Measurements from ENCODE around the gene BMPER. TPM values are rescaled to one million over a fixed set of nuclear protein-coding genes. Genes with fewer than 3 reads are reported as not detected.
"Not testable (repeated sequence)": the region's sequence is repeated elsewhere in the genome, so short reads cannot be mapped to it uniquely, and the experiment has no call there.

The BMPER gene
- total RNA-seq, 1 donor from 2014 or later = 2.9 TPM

GRCh38 chr7:34160261-34160752, 255.0 kb downstream of the BMPER start:
- FAIRE-seq (no peak), DNase-seq (ENCODE audit: low spot score in 2 of 2) (no peak)

- FAIRE-seq (no peak), DNase-seq (ENCODE audit: low spot score in 2 of 2) (no peak)
Measured at GRCh38 chr7:34162027-34162565, 256.8 kb downstream of the BMPER start.

GRCh38 chr7:34162677-34163076, 257.3 kb downstream of the BMPER start:
- FAIRE-seq (no peak), DNase-seq (ENCODE audit: low spot score in 2 of 2) (no peak)

GRCh38 chr7:34163956-34164355, 258.6 kb downstream of the BMPER start:
- DNase-seq (ENCODE audit: low spot score in 2 of 2) (no peak), FAIRE-seq (no peak)

GRCh38 chr7:34165466-34165865, 260.1 kb downstream of the BMPER start:
- no peak for DNase-seq (ENCODE audit: low spot score in 2 of 2)
- no peak for FAIRE-seq

GRCh38 chr7:34165927-34166550, 260.7 kb downstream of the BMPER start:
- DNase-seq (ENCODE audit: low spot score in 2 of 2) (no peak), FAIRE-seq (no peak)

- no peak for FAIRE-seq
- DNase-seq (ENCODE audit: low spot score in 2 of 2) = no peak
Measured at GRCh38 chr7:34168013-34168412, 262.7 kb downstream of the BMPER start.

- not testable (repeated sequence) for DNase-seq (ENCODE audit: low spot score in 2 of 2); FAIRE-seq
Measured at GRCh38 chr7:34174688-34175616, 269.6 kb downstream of the BMPER start.

GRCh38 chr7:34175837-34176236, 270.5 kb downstream of the BMPER start:
- no peak for DNase-seq (ENCODE audit: low spot score in 2 of 2)
- no peak for FAIRE-seq

GRCh38 chr7:34177476-34177875, 272.1 kb downstream of the BMPER start:
- FAIRE-seq = no peak
- DNase-seq (ENCODE audit: low spot score in 2 of 2) = no peak

- DNase-seq (ENCODE audit: low spot score in 2 of 2) (no peak), FAIRE-seq (no peak)
Measured at GRCh38 chr7:34181271-34181958, 276.1 kb downstream of the BMPER start.

- no peak for FAIRE-seq
Measured at GRCh38 chr7:34184466-34184865, 279.1 kb downstream of the BMPER start.

GRCh38 chr7:34187798-34188307, 282.5 kb downstream of the BMPER start:
- FAIRE-seq (peak; percentile 50), DNase-seq (ENCODE audit: low spot score in 2 of 2) (no peak)

More at GRCh38 chr7:34184466-34184865, 279.1 kb downstream of the BMPER start:
- DNase-seq (ENCODE audit: low spot score in 2 of 2) = no peak

- FAIRE-seq = no peak
- DNase-seq (ENCODE audit: low spot score in 2 of 2) = no peak
Measured at GRCh38 chr7:34189031-34189430, 283.7 kb downstream of the BMPER start.

GRCh38 chr7:34190299-34190698, 285.0 kb downstream of the BMPER start:
- FAIRE-seq = no peak
- DNase-seq (ENCODE audit: low spot score in 2 of 2) = no peak

GRCh38 chr7:34191162-34191561, 285.8 kb downstream of the BMPER start:
- DNase-seq (ENCODE audit: low spot score in 2 of 2) (no peak), FAIRE-seq (no peak)

GRCh38 chr7:34191771-34192479, 286.6 kb downstream of the BMPER start:
- DNase-seq (ENCODE audit: low spot score in 2 of 2) = peak in 1 of 2 donors; percentile 22
- FAIRE-seq = no peak

- FAIRE-seq (no peak), DNase-seq (ENCODE audit: low spot score in 2 of 2) (no peak)
Measured at GRCh38 chr7:34192906-34193305, 287.6 kb downstream of the BMPER start.

GRCh38 chr7:34198231-34198641, 292.9 kb downstream of the BMPER start:
- DNase-seq (ENCODE audit: low spot score in 2 of 2) = no peak
- FAIRE-seq = no peak
